Left hindlimb (tissue), 1 donor: ENCODE data around the gene IGSF3.

Experiments used
- DNase-seq: peaks from one replicate; pipeline ENCODE4 v3.0.0-alpha.2; 2018

The IGSF3 gene

DNA sequence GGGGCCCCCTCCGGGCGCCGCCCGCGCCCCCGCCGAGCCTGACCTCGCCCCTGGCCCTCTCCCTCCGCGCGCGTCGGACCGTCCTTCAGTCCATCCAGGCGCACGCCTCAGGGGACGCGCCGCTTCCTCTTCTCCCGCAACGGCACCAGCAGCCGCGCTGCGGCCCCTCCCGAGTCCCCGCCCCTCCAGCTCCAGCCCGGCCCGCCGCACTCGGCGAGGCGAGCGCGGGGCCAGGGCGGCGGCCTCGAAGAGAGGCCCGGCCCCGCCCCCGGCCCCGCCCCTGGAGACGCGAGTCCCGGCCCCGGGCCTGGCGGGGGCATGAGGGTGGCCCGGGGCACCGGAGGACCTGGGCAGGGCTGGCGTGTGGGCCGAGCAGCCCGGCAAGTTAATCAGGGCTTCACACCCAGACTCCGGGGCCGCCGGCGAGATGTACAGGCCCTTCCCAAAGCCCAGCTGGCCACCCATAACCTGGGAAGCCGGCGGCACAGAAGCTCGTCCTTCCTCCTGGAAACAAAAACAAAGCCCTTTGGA lies at the start of gene IGSF3:
IGSF3 (minus strand) TSS at position 159 of the 531 bp plus-strand sequence. CDS start 1,407 bp downstream, outside the sequence.
- peak; percentile 80 for DNase-seq

DNA sequence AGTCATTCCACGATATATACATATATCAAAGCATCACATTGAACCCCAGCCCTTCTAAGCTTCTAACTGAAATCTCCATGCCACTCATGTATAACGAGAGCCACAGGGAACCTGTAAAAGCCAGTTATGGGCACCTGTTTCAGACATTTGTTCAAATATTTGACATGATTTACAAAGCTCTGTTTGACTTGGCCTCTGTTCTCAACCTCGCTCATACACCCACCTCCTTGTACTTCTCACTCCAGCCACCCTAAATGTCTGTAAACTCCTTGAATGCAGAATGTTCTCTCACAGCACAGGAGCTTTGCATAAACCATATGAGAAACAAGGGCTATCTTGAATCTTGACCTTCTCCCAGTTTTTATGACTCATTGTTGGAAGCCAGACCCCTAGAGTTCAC lies 49.8 kb upstream of the IGSF3 start:
- DNase-seq, result no peak

DNA sequence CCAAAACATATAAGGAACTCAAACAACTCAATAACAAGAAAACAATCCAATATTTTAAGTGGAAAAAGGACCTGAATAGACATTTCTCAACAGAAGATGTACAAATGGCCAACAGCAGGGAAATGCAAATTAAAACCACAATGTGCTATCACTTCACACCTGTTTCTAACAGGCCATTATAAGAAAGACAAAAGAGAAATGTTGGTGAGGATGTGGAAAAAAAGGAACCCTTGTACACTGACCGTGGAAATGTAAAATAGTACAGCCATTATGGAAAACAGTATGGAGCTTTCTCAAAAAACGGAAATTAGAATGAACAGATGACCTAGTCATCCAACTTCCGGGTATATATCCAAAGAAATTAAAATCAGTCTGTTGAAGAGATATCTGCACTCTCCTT lies 48.9 kb upstream of the IGSF3 start:
- DNase-seq, result no peak

- no peak for DNase-seq
Observed at GRCh38 chr1:116713474-116713873, 45.9 kb upstream of the IGSF3 start.

- no peak for DNase-seq
Observed at GRCh38 chr1:116712510-116712909, 45.0 kb upstream of the IGSF3 start.

- DNase-seq, result peak; percentile 71
Observed at GRCh38 chr1:116711263-116711840, 43.8 kb upstream of the IGSF3 start.

- DNase-seq, result no peak
Observed at GRCh38 chr1:116710420-116711262, 43.1 kb upstream of the IGSF3 start.

DNA sequence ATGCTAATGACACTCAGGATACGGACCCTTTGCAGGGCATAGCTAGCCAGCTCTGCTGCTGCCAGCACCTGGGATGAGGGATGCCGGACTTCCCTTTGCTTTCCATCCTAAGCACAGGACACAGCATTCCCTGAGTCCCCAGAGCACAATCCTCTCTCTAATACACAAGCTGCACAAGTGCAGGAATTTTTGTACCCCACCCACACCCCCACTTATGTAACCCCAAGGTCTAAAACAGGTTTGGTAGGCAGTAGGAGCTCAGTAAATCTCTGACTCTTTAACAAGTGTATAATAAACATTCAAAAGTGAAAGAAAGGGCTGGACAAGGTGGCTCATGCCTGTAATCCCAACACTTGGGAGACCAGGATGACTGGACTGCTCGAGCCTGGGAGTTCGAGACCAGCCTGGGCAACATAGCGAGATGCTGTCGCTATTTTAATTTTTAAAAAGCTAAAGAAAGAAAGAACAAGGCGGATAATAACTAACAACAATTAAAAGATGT lies 42.2 kb upstream of the IGSF3 start:
- no peak for DNase-seq

GRCh38 chr1:116708255-116708900 lies 40.8 kb upstream of the IGSF3 start:
- no peak for DNase-seq

DNA sequence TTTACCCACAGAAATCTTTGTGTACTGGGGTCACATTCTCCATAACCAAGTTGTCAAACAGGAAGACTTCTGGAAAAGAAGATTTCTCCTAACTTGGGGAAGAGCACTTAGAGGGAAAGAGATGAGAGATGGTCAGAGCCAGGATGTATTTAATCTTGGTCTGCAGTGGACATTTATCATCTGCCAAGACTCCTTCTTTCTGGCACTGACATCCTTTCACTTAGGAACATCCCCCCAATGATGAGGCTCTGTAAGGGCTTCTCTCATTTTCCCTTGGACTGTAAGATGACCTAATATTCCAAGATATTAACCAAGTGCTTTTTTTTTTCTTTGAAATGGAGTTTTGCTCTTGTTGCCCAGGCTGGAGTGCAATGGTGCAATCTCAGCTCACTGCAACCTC lies 39.3 kb upstream of the IGSF3 start:
- DNase-seq, result no peak

DNA sequence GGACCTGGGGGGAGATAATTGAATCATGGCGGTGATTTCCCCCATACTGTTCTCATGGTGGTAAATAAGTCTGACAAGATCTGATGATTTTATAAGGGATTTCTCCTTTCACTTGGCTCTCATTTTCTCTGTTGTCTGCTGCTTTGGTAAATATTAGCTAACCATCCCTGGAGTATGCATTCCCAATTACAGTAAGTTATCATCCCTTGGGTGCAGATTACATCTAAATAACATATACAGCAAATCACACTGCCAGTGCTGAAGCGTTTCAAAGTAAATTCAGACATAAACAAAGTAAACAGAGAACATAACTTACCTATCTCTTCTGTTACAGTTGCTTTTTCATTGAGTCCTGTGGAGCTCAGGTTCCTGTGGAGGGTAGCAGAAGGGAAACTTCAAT lies 38.6 kb upstream of the IGSF3 start:
- DNase-seq, result no peak

DNA sequence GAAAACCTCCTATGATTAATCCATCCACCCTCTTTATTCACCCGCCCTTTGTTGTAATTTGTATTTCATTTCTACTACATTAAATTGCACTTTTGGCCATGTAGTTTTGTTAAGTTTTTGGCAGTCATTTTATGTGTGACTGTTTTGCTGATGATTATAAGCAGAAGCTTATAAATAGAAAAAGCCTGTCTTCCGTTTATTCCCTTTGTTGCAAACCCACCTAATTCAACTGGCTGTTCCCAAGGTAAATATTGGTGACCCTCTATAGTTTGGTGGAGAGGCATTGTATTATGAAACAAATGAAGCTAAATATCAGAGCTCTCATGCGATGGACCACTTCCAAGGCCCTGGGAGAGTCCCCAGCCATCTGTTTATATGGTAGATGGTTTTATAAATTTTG lies 36.7 kb upstream of the IGSF3 start:
- DNase-seq, result no peak

- no peak for DNase-seq
Observed at GRCh38 chr1:116699605-116700004, 32.1 kb upstream of the IGSF3 start.

DNA sequence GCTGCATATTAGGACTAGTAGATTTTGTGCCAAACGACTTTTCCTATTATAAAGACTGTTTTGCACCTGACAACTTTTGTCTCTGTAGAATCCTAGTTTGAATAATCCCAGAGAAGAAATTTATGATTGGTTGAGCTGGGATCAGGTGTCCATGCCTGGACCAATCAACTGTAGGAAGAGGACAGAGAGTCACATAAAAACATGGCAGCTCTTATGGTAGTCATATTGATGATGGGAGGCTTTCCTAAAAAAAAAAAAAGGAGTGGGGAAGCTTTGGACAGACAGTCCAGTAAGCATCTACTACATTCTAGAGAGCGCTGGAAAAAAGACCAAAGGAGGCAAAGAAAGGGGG lies 30.7 kb upstream of the IGSF3 start:
- no peak for DNase-seq

DNA sequence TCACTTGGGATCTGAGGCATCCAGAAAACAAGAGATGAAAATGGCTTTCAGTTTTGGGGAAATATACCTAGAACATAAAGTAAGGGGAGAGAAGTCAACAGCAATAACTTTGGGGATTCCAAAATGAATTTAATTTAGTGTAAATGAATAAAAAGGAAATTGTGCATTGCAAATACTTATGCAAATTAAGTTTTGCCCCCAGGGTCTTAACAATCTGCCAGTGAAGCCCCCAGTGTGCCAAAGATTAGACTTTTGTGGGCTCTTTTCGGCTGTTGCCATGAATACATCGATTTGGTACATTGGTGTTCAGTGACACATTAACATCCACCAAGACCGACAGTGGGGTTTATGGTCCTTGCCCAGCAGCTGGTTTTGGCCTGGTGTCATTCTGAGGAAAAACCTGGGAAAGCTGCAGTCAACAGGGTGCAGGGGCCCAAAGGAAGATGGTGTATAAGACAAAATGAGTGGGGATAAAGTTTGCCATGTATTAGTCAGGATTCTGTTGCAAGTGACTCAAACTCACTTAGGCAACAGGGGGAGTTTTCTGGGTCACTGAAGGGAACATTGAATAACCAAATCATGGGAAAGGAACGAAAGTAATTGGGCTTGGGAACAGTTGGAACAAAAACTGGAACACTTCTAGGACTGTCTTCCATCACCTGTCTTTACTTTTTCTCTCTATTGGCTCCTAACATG lies 30.2 kb upstream of the IGSF3 start:
- no peak for DNase-seq

DNA sequence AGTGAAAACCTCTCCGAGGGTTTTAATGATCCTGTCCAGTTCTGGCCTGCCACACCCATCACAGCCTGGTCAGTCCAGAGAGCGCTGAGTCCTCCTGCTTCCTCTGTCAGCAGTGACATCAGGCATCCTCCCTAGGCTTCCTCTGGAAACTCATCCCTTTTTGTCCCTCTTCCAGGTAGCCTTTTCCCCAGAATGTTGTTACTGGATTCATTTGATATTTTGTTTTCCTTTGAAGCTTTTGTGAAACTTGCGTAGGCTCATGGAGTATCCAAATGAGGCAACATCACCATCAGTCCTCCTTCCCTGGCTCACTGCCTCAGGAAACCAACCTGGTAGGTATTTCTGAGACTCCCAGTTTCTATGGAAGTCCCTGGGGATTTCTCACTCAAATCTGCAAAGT lies 27.0 kb upstream of the IGSF3 start:
- DNase-seq, result no peak

DNA sequence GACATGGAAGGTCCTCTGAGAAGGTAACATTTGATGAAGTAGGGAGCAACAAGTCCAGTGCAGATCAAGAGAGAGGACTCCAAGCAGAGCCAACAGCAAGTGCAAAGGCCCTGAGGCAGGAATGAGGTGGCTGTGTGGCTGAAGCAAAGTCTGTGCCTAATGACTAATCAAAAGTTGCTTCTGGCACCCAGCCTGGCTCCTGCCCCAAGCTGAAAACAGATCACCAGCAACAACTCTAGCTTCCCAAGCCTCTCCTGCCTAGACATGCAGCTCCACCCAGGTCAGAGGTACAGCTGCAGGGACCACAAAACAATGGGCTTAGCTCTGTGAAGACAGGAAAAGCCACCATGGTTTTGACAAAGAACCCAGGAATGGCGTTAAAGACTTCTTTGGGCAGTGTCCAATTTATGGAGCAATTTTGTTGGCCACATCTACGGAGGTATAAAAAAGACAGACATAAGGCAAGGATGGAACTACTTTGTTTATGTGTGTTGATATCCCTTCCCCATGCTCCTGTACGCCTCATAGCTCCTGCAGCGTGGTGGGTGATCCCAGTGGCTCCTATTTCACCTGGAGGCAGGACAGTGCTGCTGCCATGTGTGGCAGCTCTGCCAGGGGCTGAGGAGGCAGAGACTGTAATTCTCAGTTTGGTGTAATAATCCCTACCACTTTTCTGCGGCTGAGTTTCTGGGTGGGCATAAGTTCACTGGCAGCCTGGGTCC lies 26.4 kb upstream of the IGSF3 start:
- DNase-seq, result no peak

- DNase-seq, result no peak
Observed at GRCh38 chr1:116692879-116693278, 25.3 kb upstream of the IGSF3 start.

GRCh38 chr1:116690849-116691406 lies 23.4 kb upstream of the IGSF3 start:
- no peak for DNase-seq

DNA sequence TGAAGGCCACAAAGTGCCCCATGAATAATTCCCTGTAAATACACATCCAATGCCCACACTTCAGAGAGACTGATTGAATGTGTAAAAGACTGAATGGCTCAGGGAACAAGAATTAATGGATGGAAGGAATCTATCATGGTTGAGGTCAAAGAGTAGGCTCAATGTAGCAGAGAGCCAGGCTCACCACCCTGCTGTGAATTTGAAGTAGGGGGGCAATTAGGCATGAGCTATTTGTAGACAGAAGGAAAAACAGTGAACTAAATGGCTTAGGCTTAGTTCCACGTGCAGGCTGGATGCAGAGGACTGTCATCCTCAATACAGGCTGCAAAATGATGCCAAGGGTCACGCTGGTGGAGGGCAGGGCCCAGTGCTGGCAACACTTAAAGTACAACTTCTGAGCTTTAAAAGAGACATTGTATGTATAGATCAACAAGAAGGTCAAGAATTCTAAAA lies 22.9 kb upstream of the IGSF3 start:
- no peak for DNase-seq

GRCh38 chr1:116686723-116687352 lies 19.3 kb upstream of the IGSF3 start:
- DNase-seq, result no peak
